Femur (tissue), 1 donor: Measurements from ENCODE around the gene GHRHR.

ENCODE experiments used
- DNase-seq: peaks from one replicate; pipeline ENCODE4 v3.0.0-alpha.2; 2017

The GHRHR gene

GRCh38 chr7:30987178-30987577 lies 23.4 kb downstream of the GHRHR start:
- no peak for DNase-seq

- DNase-seq = no peak
These were observed 24.2 kb downstream of the GHRHR start for GRCh38 chr7:30987936-30988335.

DNA sequence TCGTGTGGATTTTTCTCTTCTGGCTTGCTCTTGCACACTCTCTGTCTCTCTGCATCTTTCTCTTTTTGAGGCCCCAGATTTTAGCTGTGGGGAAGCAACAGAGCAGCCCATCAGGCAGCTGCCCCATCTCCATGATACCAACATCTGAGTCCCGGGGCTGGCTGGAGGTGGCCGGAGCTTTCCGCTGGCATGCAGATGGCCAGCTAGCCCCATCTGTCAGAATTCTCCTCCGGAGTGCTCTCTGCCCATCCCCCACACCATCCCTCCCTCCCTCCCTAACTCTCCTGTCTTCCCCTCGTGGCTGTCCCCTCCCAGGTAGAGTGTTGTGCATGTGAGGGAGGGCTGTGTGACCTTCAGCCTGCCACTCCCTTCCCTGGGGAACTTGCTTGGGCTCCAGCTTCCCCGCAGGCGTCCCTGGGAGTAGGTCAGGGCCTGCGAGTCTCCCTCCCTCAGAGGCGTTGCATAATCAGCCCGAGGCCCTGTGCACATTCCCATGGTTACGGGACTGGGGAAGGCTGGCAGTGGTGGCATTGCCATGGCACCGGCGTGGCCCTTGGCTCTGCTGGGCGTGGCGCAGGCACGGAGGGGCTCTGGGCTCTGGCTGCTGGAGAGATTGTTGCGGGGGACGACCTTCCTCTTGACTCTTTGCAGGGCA lies 24.7 kb downstream of the GHRHR start:
- no peak for DNase-seq

DNA sequence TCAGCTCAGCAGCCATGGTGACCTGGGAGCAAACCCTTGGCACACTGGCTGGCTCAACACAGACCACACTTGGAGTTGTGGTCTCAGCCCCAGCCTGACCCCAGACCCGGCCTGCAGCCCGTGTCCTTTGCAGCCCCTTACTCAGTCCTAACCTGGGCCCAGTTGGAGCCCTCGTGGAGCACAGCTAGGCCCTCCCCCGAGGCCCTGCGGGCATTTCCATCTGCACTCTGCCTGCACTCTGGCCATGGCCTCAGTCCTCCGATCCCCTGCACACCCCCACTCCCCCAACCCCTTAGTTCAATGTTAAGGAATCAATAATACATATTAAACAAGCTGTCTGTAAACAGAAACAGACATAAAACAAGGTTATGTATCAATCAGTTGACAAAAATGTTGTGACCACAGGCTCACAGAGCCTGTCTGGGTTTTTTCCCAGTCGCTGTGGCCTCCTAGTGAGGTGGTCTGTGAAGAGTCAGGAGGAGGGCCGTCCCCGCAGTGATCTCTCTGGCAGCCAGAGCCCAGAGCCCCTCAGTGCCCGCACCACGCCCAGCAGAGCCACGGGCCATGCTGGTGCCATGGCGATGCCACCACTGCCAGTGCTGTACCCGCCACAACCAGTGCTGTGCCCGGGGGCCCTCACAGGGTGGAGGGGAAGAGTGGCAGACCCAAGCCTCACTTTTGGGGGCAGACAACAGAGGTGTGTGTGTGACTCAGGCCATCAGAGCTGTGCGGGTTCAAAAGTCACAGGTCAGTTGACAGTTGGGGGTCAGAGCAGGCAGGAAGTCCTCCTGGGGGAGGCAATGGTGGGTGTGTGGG lies 25.5 kb downstream of the GHRHR start:
- DNase-seq = no peak

GRCh38 chr7:30989824-30990672 lies 26.3 kb downstream of the GHRHR start:
- DNase-seq = no peak

- DNase-seq = no peak
These were observed 27.0 kb downstream of the GHRHR start for GRCh38 chr7:30990673-30991170.

- DNase-seq = no peak
These were observed 28.7 kb downstream of the GHRHR start for GRCh38 chr7:30992414-30992813.

DNA sequence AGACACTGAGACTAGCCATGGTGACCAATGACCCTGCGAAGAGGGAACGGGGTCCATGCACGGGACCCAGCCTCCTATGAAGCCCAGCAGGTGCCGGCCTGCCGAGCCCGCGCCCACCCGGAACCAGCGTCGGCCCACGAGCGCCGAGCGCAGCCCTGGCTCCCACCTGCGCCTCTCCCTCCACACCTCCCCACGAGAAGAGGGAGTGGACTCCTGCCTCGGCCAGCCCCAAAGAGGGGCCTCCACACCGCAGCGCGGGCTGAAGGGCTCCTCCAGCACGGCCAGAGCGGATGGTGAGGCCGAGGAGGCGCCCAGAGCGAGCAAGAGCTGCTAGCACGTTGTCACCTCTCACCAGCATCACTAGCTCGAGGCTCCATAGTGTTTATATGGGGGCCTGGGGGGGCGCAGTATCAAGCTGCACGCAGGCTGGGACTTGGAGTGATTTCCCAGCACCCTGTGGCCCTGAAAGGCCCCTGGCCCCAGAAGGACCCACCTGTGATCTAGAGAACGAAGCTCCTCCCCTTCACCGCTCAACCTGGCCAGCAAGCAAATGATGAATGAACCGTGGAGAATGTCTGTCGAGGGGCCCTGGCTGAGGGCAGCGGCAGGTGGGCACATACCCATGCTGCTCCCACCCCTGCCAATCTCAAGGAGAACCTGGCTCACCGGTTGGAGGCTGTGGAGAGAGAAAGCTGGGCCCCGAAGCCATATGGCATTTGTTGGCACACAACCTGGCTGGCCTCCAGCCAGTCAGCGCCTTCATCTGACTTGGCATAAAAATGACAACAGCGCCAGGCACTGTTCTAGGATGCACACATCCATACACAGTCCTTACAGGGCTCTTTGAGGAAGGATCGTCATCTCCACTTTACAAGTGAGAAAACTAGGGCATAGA lies 30.7 kb downstream of the GHRHR start:
- DNase-seq = no peak

GRCh38 chr7:30995536-30995935 lies 31.8 kb downstream of the GHRHR start:
- no peak for DNase-seq

DNA sequence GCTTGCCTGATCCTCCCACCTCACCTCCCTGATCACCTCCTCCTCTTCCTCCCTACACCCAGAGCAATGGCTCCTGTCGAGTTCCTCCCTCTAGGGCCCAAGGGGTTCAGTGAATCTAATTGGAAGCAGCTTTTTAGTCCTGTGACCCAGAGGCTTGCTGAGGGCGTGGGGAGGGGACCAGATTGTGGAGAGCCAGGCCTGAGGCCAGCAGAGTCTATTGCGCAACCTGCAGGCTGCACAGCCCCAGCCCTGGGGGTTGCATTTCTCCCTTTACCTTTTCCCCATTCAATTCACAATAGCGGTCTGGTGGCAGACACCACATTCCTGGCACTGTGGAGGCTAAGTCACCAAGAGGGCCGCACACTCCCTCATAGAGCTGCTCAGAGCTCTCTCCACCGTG lies 32.5 kb downstream of the GHRHR start:
- no peak for DNase-seq

DNA sequence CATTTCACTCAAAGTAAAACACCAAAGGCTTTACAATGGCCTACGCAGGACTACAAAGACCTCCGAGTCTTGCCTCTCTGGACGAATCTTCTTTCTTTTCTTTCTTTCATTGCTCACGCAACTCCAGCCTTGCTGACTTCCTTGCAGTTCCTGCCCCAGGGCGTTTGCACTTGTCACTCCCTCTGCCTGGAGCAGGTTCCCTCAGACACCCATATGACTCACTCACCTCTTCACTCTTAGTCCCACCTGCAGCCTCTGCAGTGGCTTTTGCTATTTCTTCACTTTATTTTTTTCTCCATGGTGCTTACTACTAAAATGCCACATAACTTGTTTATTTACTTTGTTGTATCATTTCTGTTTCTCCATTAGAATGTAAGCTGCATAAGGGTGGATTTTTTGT lies 33.1 kb downstream of the GHRHR start:
- DNase-seq = no peak

- no peak for DNase-seq
These were observed 33.6 kb downstream of the GHRHR start for GRCh38 chr7:30997316-30997715.

DNA sequence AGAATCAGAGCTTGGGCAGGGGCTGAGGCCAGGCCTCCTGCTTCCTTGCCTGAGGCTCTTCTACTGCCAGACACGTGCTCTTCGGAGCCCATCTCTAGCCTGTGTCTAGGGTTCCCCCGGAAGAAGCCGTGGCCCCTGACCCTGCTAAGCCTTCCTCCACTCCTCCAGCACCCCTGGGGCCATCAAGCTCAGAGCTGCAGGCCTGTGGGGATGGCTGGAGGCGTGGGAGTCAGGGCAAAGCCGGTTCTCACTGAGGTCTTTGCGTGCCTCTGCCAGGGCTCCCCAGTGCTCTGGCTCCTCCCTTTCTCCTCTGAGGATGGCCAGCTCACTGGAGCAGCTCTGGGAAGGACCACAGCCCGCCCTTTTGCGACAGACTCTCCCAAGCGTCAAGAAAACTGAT lies 34.4 kb downstream of the GHRHR start:
- no peak for DNase-seq

DNA sequence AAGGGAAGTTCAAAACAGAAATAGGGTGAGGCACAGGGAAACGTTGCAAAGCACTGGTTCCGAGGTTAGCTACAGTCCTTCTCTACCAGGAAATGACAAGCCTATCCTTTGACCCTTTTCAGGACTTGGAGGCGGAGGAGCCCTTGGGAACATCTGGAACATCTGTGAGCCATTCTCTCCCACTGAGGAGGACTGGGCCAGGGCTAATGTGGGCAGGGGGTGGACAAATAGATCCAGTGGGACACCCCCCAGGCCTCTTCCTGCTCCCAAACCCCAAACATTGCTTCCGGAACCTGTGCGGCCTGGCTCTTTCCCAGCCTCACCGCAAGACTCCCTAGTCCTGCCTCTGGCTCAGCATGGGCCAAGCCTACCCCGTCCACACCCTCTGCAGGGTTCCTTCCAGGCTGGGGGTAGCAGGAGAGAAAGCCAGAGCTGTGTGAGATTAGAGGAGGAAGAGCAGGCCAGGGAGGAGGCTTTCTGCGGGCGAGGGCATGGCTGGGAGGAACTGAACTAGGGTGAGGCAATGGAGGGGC lies 36.5 kb downstream of the GHRHR start:
- no peak for DNase-seq

DNA sequence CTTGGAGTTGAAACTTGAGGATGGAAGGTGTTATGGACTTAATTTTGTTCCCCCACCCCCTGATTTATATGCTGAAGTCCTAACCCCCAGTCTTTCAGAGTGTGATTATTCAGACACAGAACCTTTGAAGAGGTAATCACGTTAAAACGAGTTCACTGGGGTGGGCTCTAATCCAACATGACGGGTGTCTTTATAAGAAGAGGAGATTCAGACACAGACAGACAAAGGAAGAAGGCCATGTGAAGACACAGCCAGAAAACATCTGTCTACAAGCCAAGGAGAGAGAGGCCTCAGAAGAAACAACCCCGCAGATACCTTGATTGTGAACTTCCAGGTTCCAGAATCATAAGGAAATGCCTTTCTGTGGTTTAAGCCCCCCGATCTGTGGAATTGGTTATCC lies 37.0 kb downstream of the GHRHR start:
- no peak for DNase-seq

- DNase-seq = no peak
These were observed 38.5 kb downstream of the GHRHR start for GRCh38 chr7:31002256-31002655.

DNA sequence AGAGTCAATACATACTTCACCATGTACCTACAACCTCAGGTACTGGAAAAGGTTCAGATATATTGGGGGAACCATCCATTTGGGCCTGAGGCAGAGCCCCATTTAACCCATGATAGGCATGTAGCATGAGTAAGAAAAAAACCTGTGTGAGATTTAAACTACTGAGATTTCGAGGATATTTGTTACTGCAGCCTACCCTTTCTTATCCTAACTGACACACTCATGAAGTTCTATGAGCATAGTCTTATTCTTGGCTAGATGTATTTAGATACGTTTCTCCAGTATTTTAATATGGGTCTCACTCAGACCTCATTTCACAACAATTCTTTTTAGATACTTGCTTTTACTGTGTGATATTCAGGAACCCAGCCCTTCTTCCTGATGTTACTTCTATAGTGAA lies 39.3 kb downstream of the GHRHR start:
- no peak for DNase-seq

DNA sequence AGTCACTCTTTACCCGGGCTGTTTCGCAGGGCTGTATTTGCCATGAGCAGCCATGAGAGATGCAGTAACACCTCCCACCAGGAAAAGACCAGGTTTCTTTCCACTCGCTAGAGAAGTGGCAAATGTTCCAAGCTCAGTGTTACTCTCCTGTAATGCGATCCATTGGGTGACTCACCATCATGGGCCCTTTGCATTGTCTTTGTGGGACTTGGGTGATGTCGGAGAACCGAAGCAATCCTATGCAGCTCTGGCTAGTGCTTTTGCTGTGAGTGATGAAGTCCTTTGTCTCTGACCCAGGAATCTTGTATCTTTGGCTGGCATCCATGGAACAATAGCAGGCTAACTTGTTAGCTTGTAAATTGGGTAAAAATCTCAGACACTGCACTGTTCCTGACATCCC lies 40.0 kb downstream of the GHRHR start:
- no peak for DNase-seq

- DNase-seq = no peak
These were observed 40.6 kb downstream of the GHRHR start for GRCh38 chr7:31004393-31004792.

DNA sequence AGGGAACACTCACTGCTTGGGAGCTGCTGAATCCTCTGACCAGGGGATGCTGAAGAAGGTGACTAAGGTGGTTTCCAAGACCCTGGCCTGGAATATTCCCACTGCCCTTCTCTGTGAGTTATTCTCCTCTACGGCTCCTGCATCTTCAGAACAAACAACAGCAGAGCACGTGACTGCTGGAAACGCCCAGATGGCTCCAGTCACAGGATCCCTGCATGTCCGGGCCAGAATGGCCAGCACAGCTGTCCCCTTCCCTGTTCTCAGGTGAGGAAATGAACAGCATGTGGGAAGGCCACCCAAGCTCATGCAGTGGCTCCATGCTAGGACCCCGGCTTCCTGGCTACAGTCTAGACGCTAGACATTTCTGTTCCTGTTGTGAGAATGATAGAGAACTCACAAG lies 43.1 kb downstream of the GHRHR start:
- no peak for DNase-seq

- DNase-seq = no peak
These were observed 43.9 kb downstream of the GHRHR start for GRCh38 chr7:31007634-31008033.

- no peak for DNase-seq
These were observed 51.1 kb downstream of the GHRHR start for GRCh38 chr7:31014826-31015225.
